ENCODE data around the gene VEPH1.
"Not testable (repeated sequence)": the region's sequence is repeated elsewhere in the genome, so short reads cannot be mapped to it uniquely, and the experiment has no call there.

The VEPH1 gene

DNA sequence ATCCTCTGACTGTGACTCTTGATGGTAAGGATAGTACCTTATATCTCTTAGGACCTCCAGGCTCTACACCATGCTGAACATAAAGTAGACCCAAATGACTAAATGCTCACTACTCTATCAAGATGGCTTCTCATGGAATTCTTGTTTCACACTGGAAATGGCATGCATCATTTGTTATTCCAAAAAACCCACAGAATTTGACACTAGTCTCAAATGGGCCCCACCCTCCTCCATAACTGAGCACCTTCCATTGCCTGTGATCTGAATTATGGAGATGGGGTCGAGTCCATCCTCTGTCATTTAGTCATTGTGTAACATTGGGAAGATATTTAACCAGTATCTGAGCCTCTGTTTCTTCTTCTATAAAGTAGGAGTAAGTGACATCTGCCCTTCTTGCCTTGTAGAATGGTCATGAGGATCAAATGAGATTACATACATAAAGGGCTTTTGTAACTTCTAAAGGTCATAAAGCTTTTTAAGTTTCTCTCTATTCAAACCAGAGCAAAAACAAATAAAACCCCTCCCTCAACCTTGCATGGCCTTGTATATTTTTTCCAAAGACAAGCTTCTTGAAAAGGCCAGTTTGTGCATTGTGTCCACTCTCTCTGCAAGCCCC is 123.6 kb downstream of the VEPH1 start:
- DNase-seq, result no peak

GRCh38 chr3:157376603-157377300 is 126.5 kb downstream of the VEPH1 start:
- DNase-seq, result no peak

DNA sequence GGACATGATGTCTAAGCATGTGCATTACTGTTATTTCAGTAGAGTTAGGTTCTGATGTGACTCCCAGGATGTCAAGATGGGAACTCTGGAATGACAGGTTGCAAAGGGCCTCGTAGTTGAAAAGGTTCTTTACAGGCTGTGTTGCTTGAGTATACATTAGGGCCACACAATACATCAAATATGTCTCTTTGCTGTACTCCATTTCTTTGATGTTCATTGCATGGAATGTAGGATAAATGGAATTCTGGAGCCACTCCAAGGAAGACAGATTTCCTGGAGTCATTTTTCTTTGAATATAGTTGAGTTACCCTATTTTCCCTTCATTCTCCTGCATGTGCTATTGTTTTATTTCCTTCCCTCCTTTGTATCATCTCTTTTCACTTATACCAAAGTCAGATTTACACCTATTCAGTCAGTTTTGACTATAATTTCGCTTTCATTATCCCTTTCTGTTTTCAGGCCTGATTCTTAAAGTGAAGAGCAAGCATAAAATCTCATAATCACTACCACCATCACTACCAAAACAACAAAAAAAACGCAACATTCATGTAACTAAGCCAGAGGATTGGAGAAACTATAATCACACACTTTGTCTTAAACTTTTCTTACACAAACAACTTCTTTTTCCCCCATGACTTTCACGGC is 127.8 kb downstream of the VEPH1 start:
- DNase-seq, result no peak

- DNase-seq, result no peak
These were observed 128.3 kb downstream of the VEPH1 start for GRCh38 chr3:157374933-157375332.

DNA sequence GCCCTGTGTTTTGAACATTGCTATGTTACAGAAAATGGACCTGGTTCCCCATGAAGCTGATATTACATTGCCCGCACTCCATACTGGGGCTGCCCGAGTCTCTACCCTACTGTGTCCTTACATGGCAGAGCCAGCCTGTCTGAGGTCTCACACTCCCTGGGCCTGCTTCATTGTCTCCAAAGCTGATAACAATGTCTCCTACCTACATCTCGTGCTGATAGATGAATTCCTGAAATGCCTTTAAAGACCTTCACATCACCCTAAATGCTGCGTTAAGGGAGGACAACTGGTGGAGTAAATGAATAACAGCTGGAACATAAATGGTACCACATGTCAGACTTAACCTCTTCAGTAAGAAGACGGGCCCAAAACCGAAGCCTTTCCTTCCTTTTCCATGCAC is 129.4 kb downstream of the VEPH1 start:
- DNase-seq, result no peak

GRCh38 chr3:157370867-157371266 is 132.3 kb downstream of the VEPH1 start:
- DNase-seq, result no peak

GRCh38 chr3:157369727-157370421 is 133.3 kb downstream of the VEPH1 start:
- DNase-seq, result no peak

GRCh38 chr3:157368171-157368570 is 135.0 kb downstream of the VEPH1 start:
- no peak for DNase-seq

DNA sequence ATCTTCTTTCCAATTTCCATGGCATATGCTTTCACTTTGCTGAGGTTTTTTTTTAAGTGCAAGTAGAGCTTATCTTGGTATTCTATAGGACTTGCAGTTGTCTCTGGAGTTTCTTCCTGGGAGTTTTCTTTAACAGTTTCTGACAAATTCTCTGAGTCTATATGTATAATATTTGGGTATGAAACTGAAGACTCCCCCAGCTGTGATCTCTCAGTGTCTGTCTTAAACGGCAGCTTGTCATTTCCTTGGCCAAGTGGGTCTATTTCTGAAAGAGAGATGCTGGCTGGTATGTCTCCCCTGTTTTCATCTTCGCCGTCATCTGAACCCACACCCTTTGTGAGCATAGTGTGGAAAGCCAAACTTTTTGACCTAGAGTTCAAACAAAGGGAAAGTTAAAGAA is 139.8 kb downstream of the VEPH1 start:
- no peak for DNase-seq

DNA sequence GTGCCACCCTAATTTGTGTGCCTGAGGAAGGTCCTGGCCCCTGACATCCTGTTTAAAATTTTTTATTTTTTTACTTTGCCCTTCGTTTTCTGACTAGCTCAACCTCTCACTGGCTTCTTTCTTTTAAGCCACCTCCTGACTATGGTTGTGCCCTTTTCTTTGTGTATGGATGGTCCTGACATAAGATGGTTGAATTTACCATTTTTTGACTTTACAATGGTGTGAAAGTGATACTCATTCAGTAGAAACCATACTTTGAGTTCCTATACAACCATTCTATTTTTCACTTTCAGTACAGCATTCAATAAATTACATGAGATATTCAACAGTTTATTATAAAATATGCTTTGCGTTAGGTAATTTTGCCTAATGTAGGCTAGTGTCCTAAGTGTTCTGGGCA is 140.9 kb downstream of the VEPH1 start:
- DNase-seq, result no peak

DNA sequence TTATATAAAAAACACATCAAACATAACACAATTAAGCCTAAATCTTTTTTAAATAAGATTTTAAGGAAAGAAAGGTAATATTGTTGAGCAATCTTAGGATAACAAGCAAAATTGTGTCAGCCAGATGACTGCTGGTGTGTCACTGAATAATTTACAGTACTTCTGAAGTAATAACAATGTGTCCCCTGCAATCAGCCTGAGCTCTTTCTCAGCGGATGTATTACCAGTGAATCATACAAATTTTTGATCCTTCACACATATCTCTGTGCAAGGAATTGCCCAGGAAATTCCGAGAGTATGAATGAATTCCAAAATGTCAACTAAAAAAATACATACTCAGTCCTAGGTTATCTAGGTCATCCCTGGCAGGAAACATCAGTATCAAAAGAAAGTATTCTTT is 143.2 kb downstream of the VEPH1 start:
- DNase-seq, result no peak

- DNase-seq, result no peak
These were observed 146.7 kb downstream of the VEPH1 start for GRCh38 chr3:157356541-157356940.

GRCh38 chr3:157355276-157355675 is 147.9 kb downstream of the VEPH1 start:
- DNase-seq, result no peak

GRCh38 chr3:157354722-157355121 is 148.5 kb downstream of the VEPH1 start:
- DNase-seq, result no peak

GRCh38 chr3:157354254-157354653 is 149.0 kb downstream of the VEPH1 start:
- no peak for DNase-seq

GRCh38 chr3:157353652-157354051 is 149.6 kb downstream of the VEPH1 start:
- no peak for DNase-seq

- DNase-seq, result no peak
These were observed 151.2 kb downstream of the VEPH1 start for GRCh38 chr3:157351981-157352380.

- DNase-seq, result not testable (repeated sequence)
These were observed 152.6 kb downstream of the VEPH1 start for GRCh38 chr3:157350651-157351050.

DNA sequence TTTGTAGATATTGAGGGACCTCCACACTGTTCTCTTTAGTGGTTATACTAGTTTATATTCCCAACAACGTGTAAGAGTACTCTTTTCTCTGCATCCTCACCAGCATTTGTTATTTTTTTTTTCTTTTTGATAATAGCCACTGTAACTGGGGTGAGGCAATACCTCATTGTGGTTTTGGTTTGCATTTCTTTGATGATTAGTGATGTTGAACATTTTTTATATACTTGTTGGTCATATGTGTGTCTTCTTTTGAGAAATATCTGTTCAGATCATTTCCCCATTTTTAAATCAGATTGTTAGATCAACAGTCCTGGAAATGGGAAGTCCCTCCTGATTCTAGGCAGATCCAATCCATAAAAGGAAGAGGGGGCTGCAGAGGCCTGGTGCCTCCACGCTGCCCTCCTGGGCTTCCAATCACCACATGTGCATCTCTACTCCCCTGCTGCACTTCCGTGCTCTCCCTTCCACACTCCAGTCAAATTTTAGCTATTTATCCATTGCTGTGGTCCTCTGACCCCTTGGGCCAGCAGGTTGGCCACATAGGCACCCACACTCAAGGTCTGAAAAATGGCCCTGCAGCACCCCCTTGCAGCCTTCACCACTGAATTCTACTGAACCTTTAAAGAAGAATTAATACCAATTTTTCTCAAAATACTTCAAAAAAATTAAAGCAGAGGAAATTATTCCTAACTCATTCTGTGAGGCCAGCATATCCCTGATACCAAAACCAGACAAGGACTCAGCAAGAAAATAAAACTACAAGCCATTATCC is 154.7 kb downstream of the VEPH1 start:
- DNase-seq, result not testable (repeated sequence)

DNA sequence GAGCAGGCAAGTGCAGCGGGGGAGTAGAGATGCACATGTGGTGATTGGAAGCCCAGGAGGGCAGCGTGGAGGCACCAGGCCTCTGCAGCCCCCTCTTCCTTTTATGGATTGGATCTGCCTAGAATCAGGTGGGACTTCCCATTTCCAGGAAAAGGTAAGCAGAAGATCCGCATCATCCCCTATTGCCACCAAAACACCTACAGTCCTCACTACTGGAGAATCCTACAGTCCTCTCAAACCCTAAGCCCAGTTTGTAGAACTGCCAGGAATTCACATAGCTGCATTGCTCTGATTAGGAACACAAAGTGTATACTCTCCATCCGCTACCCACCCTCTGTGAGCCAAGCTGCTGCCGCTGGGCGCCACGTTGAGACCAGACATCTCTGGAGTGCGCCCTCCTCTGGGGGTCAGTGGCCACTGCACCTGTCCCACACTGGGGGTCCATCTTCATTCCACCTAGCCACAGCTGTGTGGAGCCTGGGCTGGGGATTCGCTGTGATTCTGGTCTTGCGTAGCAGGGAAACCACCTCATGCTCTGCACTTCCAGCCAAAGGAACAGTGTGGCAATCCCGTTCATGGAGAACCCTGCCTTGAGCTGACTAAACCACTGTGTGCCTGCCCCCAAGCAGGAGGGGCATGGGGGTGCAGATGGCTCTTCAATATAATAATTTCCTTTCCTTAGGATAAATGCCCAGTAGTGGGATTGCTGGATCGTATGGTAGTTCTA is 155.5 kb downstream of the VEPH1 start:
- no peak for DNase-seq

- no peak for DNase-seq
These were observed 166.8 kb downstream of the VEPH1 start for GRCh38 chr3:157336252-157337009.

Data from cortex of kidney (tissue), 1 donor.